HG02970 (cell line): ENCODE results near the gene TCTN1.

ENCODE experiments used
- ATAC-seq: cut with Tn5 transposase; IDR thresholded peaks from one replicate; pipeline ENCODE4 v1.9.1; 2021; ENCODE audit warnings: mild to moderate bottlenecking, moderate library complexity, moderate number of reproducible peaks; ENCODE audit not compliant: unreplicated experiment, low FRiP score

TCTN1 gene

GRCh38 chr12:110676171-110676570 lies 62.2 kb downstream of the TCTN1 start:
- no peak for ATAC-seq

- peak; percentile 68 for ATAC-seq
These were observed 63.4 kb downstream of the TCTN1 start for GRCh38 chr12:110677206-110677911.

DNA sequence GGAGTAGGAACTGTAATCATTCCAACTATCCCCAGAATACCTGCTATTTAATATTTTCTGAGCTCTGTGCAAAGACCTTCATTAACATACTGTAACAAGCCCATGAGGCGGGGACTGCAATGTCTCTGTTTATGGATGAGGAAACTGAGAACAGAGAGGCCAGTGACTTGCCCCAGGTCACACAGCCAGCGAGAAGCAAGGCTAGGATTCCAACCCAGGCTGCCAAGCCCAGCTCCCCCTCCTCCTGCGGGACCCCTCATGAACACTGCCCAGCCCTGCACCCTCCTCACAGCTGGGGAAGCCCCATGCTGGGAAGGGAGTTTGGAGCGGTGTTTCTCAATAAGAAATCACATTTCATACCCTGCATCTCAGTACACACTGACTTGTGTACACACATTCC lies 64.1 kb downstream of the TCTN1 start:
- no peak for ATAC-seq

DNA sequence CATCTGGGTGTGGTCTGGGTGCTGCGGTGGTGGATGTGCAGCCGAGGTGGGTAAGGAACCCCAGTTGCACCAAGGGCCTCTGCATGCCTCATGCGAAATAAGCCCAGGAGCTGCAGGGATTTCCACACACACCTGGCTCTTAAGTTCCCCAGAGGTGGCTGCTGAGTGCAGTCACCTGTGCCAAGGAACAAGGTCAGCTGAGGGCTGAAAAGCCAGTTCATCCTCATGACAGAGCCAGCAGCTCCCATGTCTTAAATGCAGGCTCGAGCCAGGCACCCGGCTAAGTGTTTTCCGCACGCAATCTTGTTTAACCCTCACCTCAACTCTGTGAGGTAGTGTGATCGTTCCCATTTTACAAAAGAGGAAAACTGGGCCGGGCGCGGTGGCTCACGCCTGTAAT lies 65.3 kb downstream of the TCTN1 start:
- no peak for ATAC-seq

DNA sequence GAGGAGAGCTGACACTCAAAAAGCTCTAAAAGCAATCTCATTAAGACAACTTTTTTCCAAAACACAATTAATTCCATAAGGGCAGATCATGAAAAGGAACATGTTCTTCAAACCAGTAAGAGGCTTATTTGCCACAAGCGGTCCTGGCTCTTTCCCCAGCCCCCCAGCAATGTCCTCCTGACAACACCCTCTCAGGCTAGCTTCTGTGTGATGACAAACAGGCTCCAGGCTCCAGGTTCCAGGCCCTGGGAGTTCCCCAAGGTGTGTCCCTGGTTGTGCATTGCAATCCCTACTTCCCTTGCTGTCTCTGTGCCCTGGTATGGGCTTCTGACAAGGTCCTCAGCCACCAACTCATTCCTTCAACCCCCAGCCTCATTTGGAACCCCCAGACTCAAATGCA lies 66.1 kb downstream of the TCTN1 start:
- no peak for ATAC-seq

DNA sequence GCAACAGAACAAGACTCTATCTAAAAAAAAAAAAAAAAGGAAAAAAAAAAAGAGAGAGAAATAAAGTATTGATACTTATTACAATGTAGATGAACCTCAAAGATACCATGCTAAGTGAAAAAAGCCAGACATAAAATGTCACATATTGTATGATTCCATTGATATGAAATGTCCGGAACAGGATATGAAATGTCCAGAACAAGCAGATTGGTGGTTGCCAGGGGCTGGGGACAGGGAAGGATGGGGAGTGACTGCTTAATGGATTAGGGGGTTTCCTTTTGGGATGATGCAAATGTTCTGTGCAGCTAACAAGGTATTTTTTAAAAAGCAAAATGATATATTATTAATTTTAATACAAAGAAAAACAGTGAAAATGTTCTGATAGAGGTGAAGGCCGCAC lies 70.0 kb downstream of the TCTN1 start:
- no peak for ATAC-seq

GRCh38 chr12:110684312-110684836 lies 70.4 kb downstream of the TCTN1 start:
- ATAC-seq, result no peak

GRCh38 chr12:110686294-110686903 lies 72.5 kb downstream of the TCTN1 start:
- no peak for ATAC-seq

DNA sequence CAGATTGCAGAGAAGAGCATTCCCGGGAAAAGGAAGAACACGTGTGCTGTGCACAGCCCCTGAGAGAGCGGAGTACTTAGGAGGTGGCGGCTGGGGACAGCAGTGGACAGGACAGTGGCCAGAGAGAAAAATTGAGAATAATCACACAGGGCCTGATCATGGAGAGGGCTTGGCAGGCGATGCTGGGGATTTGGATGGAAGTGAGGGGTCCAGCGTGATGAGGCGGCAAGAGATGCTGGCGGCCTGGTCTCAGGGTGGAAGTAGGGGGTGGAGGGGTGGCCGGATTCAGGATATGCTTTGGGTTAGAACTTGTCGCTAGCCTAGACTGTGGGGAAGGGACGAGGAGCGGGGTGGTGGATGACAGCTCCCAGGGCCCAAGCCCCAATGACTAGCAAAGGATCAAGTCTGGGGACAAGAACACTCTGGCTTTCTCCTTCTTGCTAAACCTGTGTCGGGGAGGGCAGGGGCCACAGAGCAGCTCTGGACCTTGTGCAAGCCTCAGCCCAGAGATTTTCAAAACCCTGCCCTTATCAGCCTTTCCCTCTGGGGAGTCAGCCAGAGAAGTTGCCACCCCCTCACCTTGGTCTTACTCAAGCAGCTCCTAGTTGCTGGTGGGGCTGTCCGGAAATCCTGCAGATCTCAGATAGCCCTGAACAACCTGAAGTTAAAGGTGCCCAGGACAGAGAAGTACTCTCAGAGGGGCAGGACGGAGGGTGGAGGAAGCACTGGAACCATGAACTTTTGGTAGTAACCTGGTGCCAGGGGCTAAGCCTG lies 73.7 kb downstream of the TCTN1 start:
- no peak for ATAC-seq

DNA sequence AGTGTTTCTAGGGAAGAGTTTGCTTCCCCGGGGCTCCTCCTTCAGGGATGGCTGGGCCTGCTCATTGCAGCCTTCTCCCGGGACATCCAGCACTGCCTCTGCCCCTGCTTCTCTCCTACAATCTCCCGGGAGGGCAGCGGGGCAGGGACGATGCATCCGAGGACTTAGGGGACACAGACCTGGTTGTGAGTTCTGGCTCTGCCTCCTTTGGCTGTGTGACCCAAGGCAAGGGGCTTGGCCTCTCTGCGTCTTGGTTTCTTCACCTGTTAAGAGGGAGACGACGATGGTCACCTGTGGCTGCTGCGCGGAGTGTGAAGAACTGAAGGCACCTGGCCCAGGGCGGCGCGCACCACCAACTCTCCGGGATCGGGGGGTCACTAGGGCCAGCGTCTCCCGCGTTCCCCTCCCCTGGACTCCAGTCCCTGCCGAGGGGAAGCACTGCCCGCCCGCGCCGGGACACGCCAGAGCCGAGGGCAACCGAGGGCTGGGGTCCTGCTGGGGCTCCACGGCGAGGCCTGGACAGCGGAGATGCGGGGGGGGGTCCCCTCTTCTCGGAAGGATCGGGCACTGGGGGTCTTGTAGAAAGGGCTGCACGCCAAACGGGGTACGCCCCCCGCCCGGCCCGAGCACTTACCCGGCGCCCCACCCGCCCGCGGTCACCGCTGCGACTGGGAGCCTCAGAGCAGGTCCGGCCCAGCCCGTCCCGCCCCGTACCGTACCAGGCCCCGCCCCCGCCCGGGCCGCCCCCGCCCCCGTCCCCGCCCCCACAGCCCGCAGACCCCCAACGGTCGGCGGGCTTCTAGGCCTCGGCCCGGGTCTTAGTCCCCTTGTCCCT lies 74.7 kb downstream of the TCTN1 start, which contains the start of gene HVCN1:
Gene HVCN1, minus strand, starts transcription at position 670 of the 835 bp plus-strand sequence. CDS start 5,870 bp downstream, outside the sequence.
- ATAC-seq, result peak; percentile 26

DNA sequence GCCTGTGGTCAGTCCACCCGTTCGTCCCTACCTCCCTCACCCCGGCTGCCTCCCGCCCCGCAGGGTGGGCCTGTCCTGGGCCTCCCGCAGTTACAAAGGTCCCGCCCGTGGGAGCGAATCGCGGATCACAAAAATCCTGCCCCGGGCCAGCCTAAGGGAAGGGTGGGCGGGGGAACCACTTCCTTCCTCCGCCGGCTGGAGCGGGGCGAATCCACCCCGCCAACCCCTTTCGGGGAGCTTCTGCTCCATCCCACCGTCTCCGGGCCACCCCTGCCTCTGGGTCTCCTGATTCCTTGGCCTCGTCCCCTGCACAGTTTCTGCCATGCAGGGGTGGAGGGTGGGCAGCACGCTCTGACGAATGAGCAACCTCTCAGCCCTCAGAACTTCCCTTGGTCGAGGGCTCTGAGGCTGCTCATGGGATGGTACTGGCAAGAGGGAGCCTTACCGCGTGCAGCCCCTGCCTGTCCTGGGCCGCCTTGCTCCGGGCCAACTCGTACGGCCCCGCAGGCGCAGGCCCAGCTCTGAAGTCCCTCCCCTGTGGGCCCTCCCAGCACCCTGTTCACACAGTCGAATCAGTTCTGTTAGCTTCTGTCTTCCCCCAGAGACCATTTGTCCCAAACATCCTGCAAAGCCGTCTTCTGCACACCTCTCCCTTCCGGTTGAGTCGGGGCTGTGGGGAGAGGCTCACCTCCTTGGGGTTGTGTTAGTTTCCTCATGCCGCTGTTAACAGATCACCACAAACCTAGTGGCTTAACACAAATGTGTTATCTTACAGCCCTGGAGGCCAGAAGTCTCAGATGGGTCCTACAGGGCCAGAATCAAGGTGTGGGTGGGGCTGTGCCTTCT lies 75.6 kb downstream of the TCTN1 start:
- ATAC-seq, result peak; percentile 45

GRCh38 chr12:110690127-110690430 lies 76.2 kb downstream of the TCTN1 start:
- ATAC-seq, result no peak

- no peak for ATAC-seq
These were observed 79.8 kb downstream of the TCTN1 start for GRCh38 chr12:110693731-110694130.

DNA sequence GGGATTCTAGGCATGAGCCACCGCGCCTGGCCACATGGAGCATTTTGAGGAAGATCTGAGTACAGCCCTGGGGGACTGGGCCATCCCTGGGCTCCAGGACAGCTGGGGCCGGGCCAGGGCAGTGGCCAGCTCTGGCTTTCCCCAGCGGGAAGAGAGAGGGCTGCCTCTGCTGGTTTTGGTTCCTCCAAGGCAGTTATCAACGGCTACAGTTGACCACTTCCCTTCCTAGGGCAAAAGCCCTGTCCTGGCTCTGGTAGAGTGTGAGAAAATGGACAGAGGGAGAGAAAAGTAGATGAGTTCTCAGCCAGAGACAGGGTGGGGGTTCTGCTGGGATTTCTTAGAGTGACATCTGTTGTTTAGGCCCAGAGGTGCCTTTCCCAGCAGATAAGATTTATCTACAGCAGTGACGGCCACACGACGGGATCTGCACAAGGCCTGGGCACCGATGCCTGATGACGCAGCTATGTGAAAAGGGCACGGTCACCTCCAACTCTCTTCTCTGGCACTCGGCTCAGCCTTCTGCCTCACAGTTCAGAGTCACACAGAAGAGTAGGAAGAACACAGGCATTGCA lies 80.5 kb downstream of the TCTN1 start:
- no peak for ATAC-seq

DNA sequence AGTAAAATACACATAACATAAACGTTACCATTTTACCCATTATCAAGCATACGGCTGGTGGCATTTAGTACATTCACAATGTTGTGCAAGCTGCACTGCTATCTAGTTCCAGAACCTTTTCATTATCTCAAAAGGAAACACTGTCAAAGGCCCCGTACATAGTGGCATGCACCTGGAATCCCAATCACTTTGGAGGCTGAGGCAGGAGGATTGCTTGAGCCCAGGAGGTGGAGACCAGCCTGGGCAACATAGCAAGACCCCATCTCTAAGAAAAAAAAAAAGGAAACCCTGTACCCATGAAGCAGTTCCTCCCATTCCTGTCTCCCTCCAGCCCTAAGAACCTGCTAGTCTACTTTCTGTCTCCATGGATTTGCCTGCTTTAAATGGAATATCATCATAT lies 82.4 kb downstream of the TCTN1 start:
- no peak for ATAC-seq

- no peak for ATAC-seq
These were observed 83.3 kb downstream of the TCTN1 start for GRCh38 chr12:110697236-110697635.

DNA sequence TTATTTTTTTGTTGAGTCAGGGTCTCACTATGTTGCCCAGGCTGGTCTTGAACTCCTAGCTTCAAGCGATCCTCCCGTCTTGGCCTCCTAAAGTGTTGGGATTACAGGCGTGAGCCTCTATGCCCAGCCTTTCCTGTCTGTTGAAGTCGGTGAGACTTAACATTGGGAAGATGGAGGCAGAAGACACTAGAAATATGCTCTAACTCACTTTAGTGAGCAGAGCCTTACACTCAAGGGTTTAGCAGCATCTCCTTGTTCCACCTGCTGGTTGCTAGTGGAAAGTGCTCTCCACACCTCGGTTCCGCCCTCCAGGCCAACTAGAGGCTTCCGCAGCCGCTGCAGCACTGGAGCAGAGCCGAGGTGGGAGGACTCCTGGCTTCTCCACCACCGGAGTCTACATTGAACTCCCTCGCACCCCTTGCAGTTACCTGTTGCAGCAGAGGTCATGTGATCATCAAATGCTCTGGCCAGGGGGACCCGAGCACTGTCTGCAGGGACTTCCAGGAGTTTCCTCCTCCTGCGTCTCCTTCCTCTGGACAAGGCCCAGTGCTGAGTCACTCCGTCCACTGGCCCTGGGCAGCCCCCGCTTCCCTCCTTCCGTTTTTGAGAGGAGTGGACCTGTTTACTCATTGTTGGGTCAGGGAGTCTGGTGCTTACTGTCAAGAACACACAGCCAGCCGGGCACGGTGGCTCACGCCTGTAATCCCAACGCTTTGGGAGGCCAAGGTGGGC lies 84.4 kb downstream of the TCTN1 start:
- ATAC-seq, result no peak
